Brain microvascular endothelial cell (primary cell): Measurements from ENCODE around the gene PRM2.

ENCODE experiments used
- DNase-seq: peaks from one replicate; pipeline ENCODE4 v3.0.0-alpha.2; 2020
- H3K27ac ChIP-seq: fragments of 250-450 bp; sonication (Bioruptor Pico); 2 replicates; pipeline ENCODE4 v1.5.1; 2020; ENCODE audit warnings: mild to moderate bottlenecking, moderate library complexity
- H3K27me3 ChIP-seq: fragments of 250-450 bp; sonication (Bioruptor Pico); replicated peaks from 2 replicates; pipeline ENCODE4 v1.5.1; 2020; ENCODE audit warnings: mild to moderate bottlenecking
- H3K36me3 ChIP-seq: fragments of 250-450 bp; sonication (Bioruptor Pico); replicated peaks from 2 replicates; pipeline ENCODE4 v1.5.1; 2020; ENCODE audit warnings: mild to moderate bottlenecking
- H3K4me3 ChIP-seq: 2 replicates; pipeline ENCODE4 v1.5.1; 2011; ENCODE audit warnings: low read depth, mild to moderate bottlenecking, control low read depth, low read length, moderate library complexity
- CTCF ChIP-seq: IDR thresholded peaks from 2 replicates; pipeline ENCODE4 v1.5.1; 2011; ENCODE audit warnings: low read depth, mild to moderate bottlenecking, moderate library complexity, low read length, control low read depth, inconsistent platforms; ENCODE audit errors: missing control alignments
- in situ Hi-C: cut with HindIII; loops from 2 replicates; pipeline ENCODE4 v1.10.0; 2017; ENCODE audit warnings: low sequenced_read_pairs, low pct_ligation_motif_present

Gene PRM2

GRCh38 chr16:11283820-11284248 is 7.6 kb upstream of the PRM2 start:
- in situ Hi-C loops: no loop called here
- Histone ChIP-seq H3K27me3 (no peaks in the 10 kb centered on the region), H3K36me3 (no peaks in the 10 kb centered on the region), H3K27ac (no peak overlapping the region), H3K4me3 (no peak overlapping the region)
- TF ChIP-seq CTCF: no peak
- DNase-seq: no peak

- Histone ChIP-seq H3K27ac (no peak within 1 kb of the TSS), H3K27me3 (no peaks in the 10 kb centered on the region), H3K4me3 (no peak within 1 kb of the TSS), H3K36me3 (no peaks in the 10 kb centered on the region)
- TF ChIP-seq CTCF: no peak
- in situ Hi-C loops: no loop called here
- no peak for DNase-seq
Observed at GRCh38 chr16:11280616-11281522, 4.6 kb upstream of the PRM2 start, which contains the start of gene PRM1. Gene PRM1, minus strand, starts transcription at chr16:11281330. Its CDS starts 92 bp downstream, at chr16:11281238.

GRCh38 chr16:11278681-11279628 is 2.7 kb upstream of the PRM2 start:
- in situ Hi-C loops: no loop called here
- H3K36me3 ChIP-seq: no peaks in the 10 kb centered on the region
- no peak overlapping the region for H3K27ac ChIP-seq
- H3K4me3 ChIP-seq: no peak overlapping the region
- no peak for TF ChIP-seq CTCF
- no peak for DNase-seq
- H3K27me3 ChIP-seq: no peaks in the 10 kb centered on the region

- in situ Hi-C loops: no loop called here
- H3K36me3 ChIP-seq: no peaks in the 10 kb centered on the region
- TF ChIP-seq CTCF: no peak
- H3K27ac ChIP-seq: no peak overlapping the region
- H3K27me3 ChIP-seq: no peaks in the 10 kb centered on the region
- no peak for DNase-seq
- H3K4me3 ChIP-seq: no peak overlapping the region
Observed at GRCh38 chr16:11277607-11278337, 1.5 kb upstream of the PRM2 start.

GRCh38 chr16:11276896-11277593 is 765 bp upstream of the PRM2 start:
- no peak for TF ChIP-seq CTCF
- no peak overlapping the region for H3K4me3 ChIP-seq
- H3K36me3 ChIP-seq: no peaks in the 10 kb centered on the region
- H3K27ac ChIP-seq: no peak overlapping the region
- in situ Hi-C loops: no loop called here
- no peaks in the 10 kb centered on the region for H3K27me3 ChIP-seq
- DNase-seq: no peak
